GM06990 (cell line): Measurements from ENCODE around the gene TPX2.

Experiments used
- DNase-seq: peaks from one replicate; pipeline ENCODE4 v3.0.0-alpha.2; 2011; ENCODE audit not compliant: insufficient read length; ENCODE audit errors: extremely low read depth
- H3K27me3 ChIP-seq: replicated peaks from 2 replicates; pipeline ENCODE4 v1.6.0; 2011; ENCODE audit warnings: low read length; ENCODE audit not compliant: control insufficient read depth, insufficient read depth
- H3K36me3 ChIP-seq: 2 replicates; pipeline ENCODE4 v1.5.1; 2011; ENCODE audit warnings: low read length; ENCODE audit not compliant: control insufficient read depth, insufficient read depth
- H3K4me3 ChIP-seq: replicated peaks from 2 replicates; pipeline ENCODE4 v1.5.1; 2011; ENCODE audit warnings: low read depth, mild to moderate bottlenecking, control low read depth, low read length
- TF ChIP-seq, protein P1 (sequence below): IDR thresholded peaks from 2 replicates; pipeline ENCODE4 v1.5.1; 2011; ENCODE audit warnings: low read length, control low read depth, mild to moderate bottlenecking, inconsistent platforms; ENCODE audit not compliant: insufficient read depth, poor library complexity, severe bottlenecking

TPX2 gene

GRCh38 chr20:31705598-31706597 lies 33.2 kb upstream of the TPX2 start:
- no peak for DNase-seq
- TF ChIP-seq, protein P1, sequence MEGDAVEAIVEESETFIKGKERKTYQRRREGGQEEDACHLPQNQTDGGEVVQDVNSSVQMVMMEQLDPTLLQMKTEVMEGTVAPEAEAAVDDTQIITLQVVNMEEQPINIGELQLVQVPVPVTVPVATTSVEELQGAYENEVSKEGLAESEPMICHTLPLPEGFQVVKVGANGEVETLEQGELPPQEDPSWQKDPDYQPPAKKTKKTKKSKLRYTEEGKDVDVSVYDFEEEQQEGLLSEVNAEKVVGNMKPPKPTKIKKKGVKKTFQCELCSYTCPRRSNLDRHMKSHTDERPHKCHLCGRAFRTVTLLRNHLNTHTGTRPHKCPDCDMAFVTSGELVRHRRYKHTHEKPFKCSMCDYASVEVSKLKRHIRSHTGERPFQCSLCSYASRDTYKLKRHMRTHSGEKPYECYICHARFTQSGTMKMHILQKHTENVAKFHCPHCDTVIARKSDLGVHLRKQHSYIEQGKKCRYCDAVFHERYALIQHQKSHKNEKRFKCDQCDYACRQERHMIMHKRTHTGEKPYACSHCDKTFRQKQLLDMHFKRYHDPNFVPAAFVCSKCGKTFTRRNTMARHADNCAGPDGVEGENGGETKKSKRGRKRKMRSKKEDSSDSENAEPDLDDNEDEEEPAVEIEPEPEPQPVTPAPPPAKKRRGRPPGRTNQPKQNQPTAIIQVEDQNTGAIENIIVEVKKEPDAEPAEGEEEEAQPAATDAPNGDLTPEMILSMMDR, result no peak
- H3K36me3 ChIP-seq, result peaks cover 8% of the 10 kb centered on the region
- H3K27me3 ChIP-seq, result no peaks in the 10 kb centered on the region
- H3K4me3 ChIP-seq, result no peak overlapping the region

- DNase-seq, result no peak
- Histone ChIP-seq H3K36me3 (peaks cover 8% of the 10 kb centered on the region), H3K27me3 (no peaks in the 10 kb centered on the region), H3K4me3 (no peak overlapping the region)
- TF ChIP-seq, protein P1, result no peak
Observed at GRCh38 chr20:31706607-31707257, 32.4 kb upstream of the TPX2 start.

GRCh38 chr20:31707258-31707615 lies 31.9 kb upstream of the TPX2 start:
- H3K36me3 ChIP-seq, result peaks cover 6% of the 10 kb centered on the region
- H3K4me3 ChIP-seq, result no peak overlapping the region
- no peaks in the 10 kb centered on the region for H3K27me3 ChIP-seq
- TF ChIP-seq, protein P1, result no peak
- no peak for DNase-seq

DNA sequence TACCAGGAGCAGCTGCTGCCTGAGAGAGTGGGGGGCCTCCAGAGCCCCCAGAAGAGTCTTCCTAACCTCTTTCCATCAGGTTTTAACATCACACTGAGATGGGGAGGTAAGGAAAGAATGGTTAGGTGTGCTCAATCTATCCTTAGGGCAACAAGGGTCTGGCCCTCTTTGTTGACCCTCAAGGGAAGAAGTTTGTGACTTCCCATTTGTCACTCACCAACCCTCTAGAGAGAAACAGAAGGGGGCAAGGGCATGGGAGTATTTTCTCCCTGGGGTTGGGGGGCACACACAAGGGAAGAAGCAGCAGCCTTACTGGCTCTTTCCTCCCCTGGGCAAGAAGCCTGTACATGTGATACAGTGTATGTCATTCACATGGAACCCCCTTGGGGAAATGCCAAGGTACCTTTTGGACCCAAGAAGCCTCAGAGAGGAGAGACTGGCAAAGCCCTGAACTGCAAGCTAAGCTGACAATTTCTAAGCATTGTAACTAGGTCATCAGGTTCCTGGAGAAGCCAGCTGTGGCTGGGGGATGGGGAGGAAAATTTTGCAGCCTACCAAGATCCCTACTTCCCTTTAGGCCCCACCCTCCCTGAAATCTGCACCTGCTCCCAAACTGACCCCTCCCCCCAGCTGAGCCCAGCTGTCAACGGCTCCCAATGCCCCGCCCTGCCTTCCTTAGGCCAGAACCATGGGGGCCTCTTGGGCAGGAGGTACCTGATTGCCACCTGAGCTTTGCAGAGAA lies 30.9 kb upstream of the TPX2 start:
- TF ChIP-seq, protein P1, result no peak
- Histone ChIP-seq H3K36me3 (peaks cover 10% of the 10 kb centered on the region), H3K27me3 (no peaks in the 10 kb centered on the region), H3K4me3 (no peak overlapping the region)
- no peak for DNase-seq

GRCh38 chr20:31708736-31709534 lies 30.2 kb upstream of the TPX2 start:
- DNase-seq, result no peak
- H3K36me3 ChIP-seq, result peaks cover 12% of the 10 kb centered on the region
- no peak overlapping the region for H3K4me3 ChIP-seq
- TF ChIP-seq, protein P1, result no peak
- H3K27me3 ChIP-seq, result no peaks in the 10 kb centered on the region
